HepG2 (cell line): ENCODE measurements around the gene MATR3. TPM values are rescaled to one million over a fixed set of nuclear protein-coding genes. Genes with fewer than 3 reads are reported as not detected.

Experiments
- ATAC-seq: fragments of 200-7000 bp; cut with Tn5 transposase; 3 replicates; pipeline ENCODE4 v1.9.1; 2020; ENCODE audit warnings: mild to moderate bottlenecking, moderate library complexity
- BruUV-seq: library from RNA; stranded (reverse); fragments of 400-500 nt; replicated peaks from 2 replicates; lab custom pipeline; 2021; lab: Mats Ljungman, UMichigan
- CTCF ChIA-PET: fragments of 300-600 bp; formaldehyde crosslinking; extraction: SDS; loops from one replicate; lab custom pipeline; 2021; ENCODE audit warnings: low total read pairs, inconsistent platforms, low intra/inter-chr PET ratio; lab: Yijun Ruan, JAX
- POLR2A ChIA-PET: fragments of 350-600 bp; sonication (Branson Sonifier 250); formaldehyde crosslinking; loops from one replicate; lab custom pipeline; 2020; ENCODE audit warnings: antibody characterized with exemption, inconsistent platforms; lab: Yijun Ruan, JAX
- DNase-seq: peaks from one replicate; pipeline ENCODE4 v3.0.0-alpha.2; 2015; ENCODE audit warnings: low spot score
- FAIRE-seq: peaks from 3 replicates; lab custom pipeline; 2011; peaks lifted over from hg19 to GRCh38; lab: Jason Lieb, UNC
- H2AFZ ChIP-seq: one replicate; pipeline ENCODE4 v1.6.1; 2011; ENCODE audit warnings: low read length, inconsistent platforms
- H3K27ac ChIP-seq: fragments of 300-600 bp; 3 replicates; pipeline ENCODE4 v1.8.0; 2011; ENCODE audit warnings: mixed run types, mild to moderate bottlenecking, mixed read lengths, low read length, inconsistent platforms; ENCODE audit not compliant: insufficient read depth; ENCODE audit errors: extremely low read length
- H3K27me3 ChIP-seq, 2 experiments: fragments of 200-600 bp in 1 of 2; 2 replicates in 1 of 2; 3 replicates in 1 of 2; pipeline versions ENCODE4 v1.6.0 to v1.8.0; 2011; ENCODE audit warnings: low read length in 2 of 2, mild to moderate bottlenecking in 2 of 2, moderate library complexity in 2 of 2, inconsistent platforms in 1 of 2; ENCODE audit not compliant: insufficient read depth in 2 of 2, control insufficient read depth in 1 of 2
- H3K36me3 ChIP-seq, 2 experiments: fragments of 200-600 bp in 1 of 2; replicated peaks in 1 of 2; 2 replicates in 1 of 2; 3 replicates in 1 of 2; pipeline versions ENCODE4 v1.5.1 to v1.8.0; 2011; ENCODE audit warnings: low read length in 2 of 2, inconsistent platforms in 1 of 2; ENCODE audit not compliant: insufficient read depth in 2 of 2, control insufficient read depth in 1 of 2
- H3K4me1 ChIP-seq: 2 replicates; pipeline ENCODE4 v1.5.1; 2012; ENCODE audit warnings: low read length, inconsistent platforms; ENCODE audit not compliant: insufficient read depth
- H3K4me2 ChIP-seq: 2 replicates; pipeline ENCODE4 v1.6.0; 2011; ENCODE audit warnings: low read depth, low read length, inconsistent platforms
- H3K4me3 ChIP-seq, 3 experiments: fragments of 200-600 bp in 1 of 3; sonication (generic), shearing (Covaris generic) in 1 of 3; replicated peaks in 1 of 3; 2 replicates each; pipeline ENCODE4 v1.5.1; 2011 to 2016; ENCODE audit warnings: low read length in 3 of 3, inconsistent platforms in 2 of 3, low read depth in 2 of 3, mild to moderate bottlenecking in 2 of 3, control low read depth in 1 of 3, mixed read lengths in 1 of 3; ENCODE audit not compliant: insufficient read depth in 1 of 3
- H3K79me2 ChIP-seq: one replicate; pipeline ENCODE4 v1.6.1; 2011; ENCODE audit warnings: low read length, inconsistent platforms; ENCODE audit not compliant: insufficient read depth
- H3K9ac ChIP-seq: 2 replicates; pipeline ENCODE4 v1.6.0; 2011; ENCODE audit warnings: mild to moderate bottlenecking, low read depth, low read length, inconsistent platforms; ENCODE audit not compliant: insufficient read depth
- H3K9me3 ChIP-seq: 2 replicates; pipeline ENCODE4 v1.5.1; 2012; ENCODE audit warnings: mild to moderate bottlenecking, low read length
- H4K20me1 ChIP-seq: 2 replicates; pipeline ENCODE4 v1.6.0; 2011; ENCODE audit warnings: inconsistent platforms, mild to moderate bottlenecking, low read length, moderate library complexity; ENCODE audit not compliant: insufficient read depth
- ARHGAP35 ChIP-seq: sonication (generic); formaldehyde crosslinking; IDR thresholded peaks from 2 replicates; pipeline ENCODE4 v1.9.0; 2022; ENCODE audit warnings: mild to moderate bottlenecking, inconsistent platforms, moderate library complexity, missing genetic modification reagents, borderline replicate concordance
- ARID3A ChIP-seq: IDR thresholded peaks from 2 replicates; pipeline ENCODE4 v1.6.1; 2012; ENCODE audit warnings: low read depth, low read length, improper control_type of control experiment
- CBX2 ChIP-seq, 2 experiments: fragments of 200-600 bp in 1 of 2; sonication (generic); formaldehyde crosslinking in 1 of 2; IDR thresholded peaks; 2 replicates each; pipeline versions ENCODE4 v1.7.0 to v1.8.1; 2018 to 2022; ENCODE audit warnings: low read depth in 2 of 2, low read length in 1 of 2, mild to moderate bottlenecking in 1 of 2, missing genetic modification reagents in 1 of 2
- FOSL2 ChIP-seq: sonication (generic); formaldehyde crosslinking; IDR thresholded peaks from 2 replicates; pipeline ENCODE4 v1.4.0; 2020; ENCODE audit warnings: missing genetic modification reagents
- FOXK2 ChIP-seq: fragments of 450-650 bp; IDR thresholded peaks from 2 replicates; pipeline ENCODE4 v1.6.1; 2016
- NR1H2 ChIP-seq: sonication (generic); formaldehyde crosslinking; IDR thresholded peaks from 2 replicates; pipeline ENCODE4 v1.8.1; 2022; ENCODE audit warnings: low read depth, missing genetic modification reagents, borderline replicate concordance
- NR3C1 ChIP-seq: sonication (generic); formaldehyde crosslinking; IDR thresholded peaks from 2 replicates; pipeline ENCODE4 v1.4.0; 2020; ENCODE audit warnings: missing genetic modification reagents
- STAG1 ChIP-seq: sonication (generic); formaldehyde crosslinking; IDR thresholded peaks from 2 replicates; pipeline ENCODE4 v1.4.0; 2020; ENCODE audit warnings: missing genetic modification reagents
- ZFP91 ChIP-seq: sonication (generic); formaldehyde crosslinking; IDR thresholded peaks from 2 replicates; pipeline ENCODE4 v1.9.0; 2022; ENCODE audit warnings: missing genetic modification reagents, mild to moderate bottlenecking, borderline replicate concordance
- ZNF12 ChIP-seq: sonication (generic); formaldehyde crosslinking; IDR thresholded peaks from 2 replicates; pipeline ENCODE4 v1.5.0; 2020; ENCODE audit warnings: missing genetic modification reagents
- ZNF24 ChIP-seq: fragments of 450-650 bp; IDR thresholded peaks from 2 replicates; pipeline ENCODE4 v1.6.1; 2017; ENCODE audit warnings: antibody characterized with exemption, mild to moderate bottlenecking
- ZNF678 ChIP-seq: sonication (generic); formaldehyde crosslinking; IDR thresholded peaks from 2 replicates; pipeline ENCODE4 v1.4.0; 2020; ENCODE audit warnings: mild to moderate bottlenecking, missing genetic modification reagents
- WGBS: methylation state at CpG from one replicate; pipeline ENCODE4 v1.1.6; 2017; ENCODE audit warnings: low lambda C conversion rate; 5-methylcytosine and 5-hydroxymethylcytosine counted together
- in situ Hi-C: cut with HindIII; loops from 2 replicates; pipeline ENCODE4 v1.10.0; 2017; ENCODE audit warnings: low pct_unique_long_range_greater_than_20kb; ENCODE audit not compliant: extremely low pct_ligation_motif_present
- intact Hi-C: fragments of 100-400 bp; cut with micrococcal nuclease; formaldehyde crosslinking; loops from one replicate; pipeline ENCODE4 v1.10.0; 2022; ENCODE audit not compliant: unreplicated experiment
- polyA plus RNA-seq, 8 experiments: library from polyadenylated mRNA; depleted of rRNA in 3 of 8; stranded (reverse) in 7 of 8; unstranded in 1 of 8; fragments of >200 nt; fragmentation: Illumina TruSeq in 4 of 8; extraction: Trizol in 4 of 8; gene quantifications; 2 replicates each; pipeline versions ENCODE4 v1.2.1 to v1.2.3, GENCODE V29; 2011 to 2016; ENCODE audit warnings: low read depth in 4 of 8, missing spikeins in 1 of 8, mixed read lengths in 1 of 8; ENCODE audit not compliant: insufficient read depth in 1 of 8
- total RNA-seq, 5 experiments: library from RNA; depleted of rRNA; stranded (reverse); fragments of >200 nt; fragmentation: Illumina TruSeq; extraction: Trizol; gene quantifications; 2 replicates each; pipeline ENCODE4 v1.2.3, GENCODE V29; 2016; ENCODE audit warnings: low read depth in 1 of 5
- TF ChIP-seq, protein P1 (sequence below): sonication (generic); formaldehyde crosslinking; IDR thresholded peaks from 2 replicates; pipeline ENCODE4 v1.4.0; 2020; ENCODE audit warnings: missing genetic modification reagents

Gene MATR3
- total and polyA plus RNA-seq, 2 of the 13 experiments (the other 11 are each of a cell fraction or from before 2014, with no cell fraction given) = 94.2 to 341 TPM

DNA sequence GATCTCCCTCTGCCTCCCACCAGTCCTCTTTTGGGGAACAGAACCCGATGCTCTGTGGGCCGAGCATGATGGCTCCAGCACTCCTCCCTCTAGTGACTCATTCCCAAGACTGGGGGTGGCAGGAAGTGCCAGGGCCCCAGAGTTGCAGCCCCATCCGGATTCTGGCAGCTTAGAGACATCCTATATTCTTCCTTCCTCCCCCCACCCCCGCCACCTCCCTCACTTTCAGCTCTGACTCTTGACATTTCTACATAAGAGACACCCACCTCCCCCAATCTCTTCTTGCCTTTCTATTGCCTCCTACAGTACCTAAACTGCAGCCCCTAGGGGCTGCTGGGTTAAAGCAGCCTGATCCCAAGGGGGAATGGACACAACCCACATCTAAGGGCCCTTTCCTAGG, 47.1 kb upstream of the MATR3 start:
- Histone ChIP-seq H3K4me3 (no peak overlapping the region; a peak in 1 of 6 replicates), H3K4me2 (peak overlapping the region; percentile 39), H2AFZ (no peak overlapping the region), H3K9me3 (no peaks in the 10 kb centered on the region), H3K4me1 (no peaks in the 10 kb centered on the region), H3K27me3 (no peaks in the 10 kb centered on the region), H3K9ac (no peak overlapping the region), H3K36me3 (no peaks in the 10 kb centered on the region), H3K79me2 (no peaks in the 10 kb centered on the region), H3K27ac (no peak overlapping the region), H4K20me1 (no peaks in the 10 kb centered on the region)
- POLR2A ChIA-PET = no interaction called here
- CTCF ChIA-PET = no interaction called here
- DNase-seq (no peak), ATAC-seq (peak; percentile 61), FAIRE-seq (no peak)
- no TSS peak for BruUV-seq
- WGBS = 2% methylated on average over 3 of the region's 4 CpGs
- TF ChIP-seq STAG1 (no peak), FOSL2 (CRISPR knock-in tag) (peak; percentile 53)
- TF ChIP-seq, protein P1, sequence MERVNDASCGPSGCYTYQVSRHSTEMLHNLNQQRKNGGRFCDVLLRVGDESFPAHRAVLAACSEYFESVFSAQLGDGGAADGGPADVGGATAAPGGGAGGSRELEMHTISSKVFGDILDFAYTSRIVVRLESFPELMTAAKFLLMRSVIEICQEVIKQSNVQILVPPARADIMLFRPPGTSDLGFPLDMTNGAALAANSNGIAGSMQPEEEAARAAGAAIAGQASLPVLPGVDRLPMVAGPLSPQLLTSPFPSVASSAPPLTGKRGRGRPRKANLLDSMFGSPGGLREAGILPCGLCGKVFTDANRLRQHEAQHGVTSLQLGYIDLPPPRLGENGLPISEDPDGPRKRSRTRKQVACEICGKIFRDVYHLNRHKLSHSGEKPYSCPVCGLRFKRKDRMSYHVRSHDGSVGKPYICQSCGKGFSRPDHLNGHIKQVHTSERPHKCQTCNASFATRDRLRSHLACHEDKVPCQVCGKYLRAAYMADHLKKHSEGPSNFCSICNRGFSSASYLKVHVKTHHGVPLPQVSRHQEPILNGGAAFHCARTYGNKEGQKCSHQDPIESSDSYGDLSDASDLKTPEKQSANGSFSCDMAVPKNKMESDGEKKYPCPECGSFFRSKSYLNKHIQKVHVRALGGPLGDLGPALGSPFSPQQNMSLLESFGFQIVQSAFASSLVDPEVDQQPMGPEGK (CRISPR knock-in tag) = peak; percentile 24; the same call in 1 of the 2 replicates
- intact Hi-C loops (no loop called here), in situ Hi-C loops (no loop called here)

- Histone ChIP-seq H3K79me2 (no peaks in the 10 kb centered on the region), H4K20me1 (no peaks in the 10 kb centered on the region), H3K4me1 (no peaks in the 10 kb centered on the region), H3K9ac (no peak overlapping the region), H3K27ac (no peak overlapping the region), H3K4me3 (no peak overlapping the region), H3K4me2 (no peak overlapping the region), H3K9me3 (no peaks in the 10 kb centered on the region), H3K27me3 (no peaks in the 10 kb centered on the region), H2AFZ (no peak overlapping the region), H3K36me3 (no peaks in the 10 kb centered on the region)
- ATAC-seq (no peak), DNase-seq (no peak), FAIRE-seq (no peak)
- 43% methylated on average over 3 of the region's 3 CpGs for WGBS
- in situ Hi-C loops = no loop called here
- ChIA-PET POLR2A (interaction anchor here (1.0 kb wide), 1 partner anchor 50 kb away, joined by 4 read pairs; the partner anchor contains the start of gene SIL1), CTCF (no interaction called here)
- intact Hi-C loops = no loop called here
- no TSS peak for BruUV-seq
- no peak for TF ChIP-seq NR1H2
- no peak for TF ChIP-seq ZNF678 (CRISPR knock-in tag)
- no peak for TF ChIP-seq ARID3A
- no peak for TF ChIP-seq ZNF12 (CRISPR knock-in tag)
- TF ChIP-seq ZFP91 (CRISPR knock-in tag) = no peak
- no peak for TF ChIP-seq ZNF24
- no peak for TF ChIP-seq NR3C1 (CRISPR knock-in tag)
- TF ChIP-seq ARHGAP35 = no peak
- no peak for TF ChIP-seq FOXK2
- TF ChIP-seq CBX2 (IDR thresholded peaks at IDR 0.05; ENCODE audit: low read depth, low read length) = no peak
- TF ChIP-seq CBX2 (CRISPR knock-in tag; IDR thresholded peaks at IDR 0.05; ENCODE audit: low read depth) = no peak
These were observed 44.6 kb upstream of the MATR3 start for GRCh38 chr5:139248826-139249453.
